GM23338 (cell line): Measurements from ENCODE around the gene SETD1B. TPM values are rescaled to one million over a fixed set of nuclear protein-coding genes. Genes with fewer than 3 reads are reported as not detected.

Experiments used
- ATAC-seq: fragments of 200-7000 bp; cut with Tn5 transposase; 3 replicates; pipeline ENCODE4 v1.9.1; 2020
- DNase-seq: peaks from one replicate; pipeline ENCODE4 v3.0.0-alpha.2; 2015; ENCODE audit warnings: low spot score
- H2AFZ ChIP-seq: fragments of 200-600 bp; sonication (generic); 2 replicates; pipeline ENCODE4 v1.8.0; 2016; ENCODE audit warnings: antibody characterized with exemption, mild to moderate bottlenecking, moderate library complexity
- H3F3A ChIP-seq: fragments of 200-600 bp; sonication (generic); replicated peaks from 2 replicates; pipeline ENCODE4 v1.8.0; 2017; ENCODE audit warnings: antibody characterized with exemption, mixed run types, low read depth
- H3K27ac ChIP-seq: fragments of 200-600 bp; sonication (generic); 2 replicates; pipeline ENCODE4 v1.6.1; 2016; ENCODE audit warnings: low read depth
- H3K27me3 ChIP-seq: fragments of 200-600 bp; sonication (generic); 2 replicates; pipeline ENCODE4 v1.8.0; 2016; ENCODE audit warnings: mild to moderate bottlenecking, mixed run types, moderate library complexity; ENCODE audit not compliant: insufficient read depth
- H3K36me3 ChIP-seq: fragments of 200-600 bp; sonication (generic); 2 replicates; pipeline ENCODE4 v1.8.0; 2016; ENCODE audit warnings: mild to moderate bottlenecking; ENCODE audit not compliant: insufficient read depth
- H3K4me1 ChIP-seq: fragments of 200-600 bp; sonication (generic); 2 replicates; pipeline ENCODE4 v1.8.0; 2016; ENCODE audit warnings: mild to moderate bottlenecking, moderate library complexity; ENCODE audit not compliant: insufficient read depth
- H3K4me2 ChIP-seq: fragments of 200-600 bp; sonication (generic); 2 replicates; pipeline ENCODE4 v1.7.1; 2017; ENCODE audit warnings: mixed run types
- H3K4me3 ChIP-seq: fragments of 200-600 bp; sonication (generic); 2 replicates; pipeline ENCODE4 v1.6.1; 2016; ENCODE audit warnings: mixed run types
- H3K79me2 ChIP-seq: fragments of 200-600 bp; sonication (generic); replicated peaks from 2 replicates; pipeline ENCODE4 v1.8.0; 2017; ENCODE audit warnings: mild to moderate bottlenecking; ENCODE audit not compliant: insufficient read depth
- H3K9me2 ChIP-seq: fragments of 200-600 bp; sonication (generic); 2 replicates; pipeline ENCODE4 v1.8.0; 2017; ENCODE audit not compliant: insufficient read depth
- H4K20me1 ChIP-seq: fragments of 200-600 bp; sonication (generic); replicated peaks from 2 replicates; pipeline ENCODE4 v1.8.0; 2017; ENCODE audit warnings: mild to moderate bottlenecking; ENCODE audit not compliant: insufficient read depth
- H3K27ac Mint-ChIP-seq: 2 replicates; pipeline ENCODE4 v1.8.0; 2020; ENCODE audit warnings: inconsistent platforms, mild to moderate bottlenecking, moderate library complexity, mixed read lengths
- H3K27me3 Mint-ChIP-seq: 3 replicates; pipeline ENCODE4 v1.8.0; 2022; ENCODE audit warnings: low read depth, mild to moderate bottlenecking, moderate library complexity, mixed read lengths, inconsistent platforms; ENCODE audit not compliant: insufficient read depth, poor library complexity
- H3K36me3 Mint-ChIP-seq: 3 replicates; pipeline ENCODE4 v1.8.0; 2021; ENCODE audit warnings: low read depth, mild to moderate bottlenecking, inconsistent platforms, moderate library complexity, mixed read lengths
- H3K4me1 Mint-ChIP-seq: 3 replicates; pipeline ENCODE4 v1.8.0; 2020; ENCODE audit warnings: mild to moderate bottlenecking, inconsistent platforms, mixed read lengths
- H3K4me3 Mint-ChIP-seq: 3 replicates; pipeline ENCODE4 v1.8.0; 2021; ENCODE audit warnings: moderate library complexity, mild to moderate bottlenecking, inconsistent platforms, mixed read lengths
- H3K9me3 Mint-ChIP-seq: 3 replicates; pipeline ENCODE4 v1.8.0; 2020; ENCODE audit warnings: moderate library complexity, mild to moderate bottlenecking, inconsistent platforms, mixed read lengths
- EZH2 ChIP-seq: fragments of 200-600 bp; sonication (generic); IDR thresholded peaks from one replicate; pipeline ENCODE4 v1.8.0; 2017; ENCODE audit warnings: antibody characterized with exemption, mild to moderate bottlenecking, low read depth; ENCODE audit not compliant: unreplicated experiment
- JUNB ChIP-seq: IDR thresholded peaks from one replicate; pipeline ENCODE4 v1.6.1; 2016; ENCODE audit warnings: antibody characterized with exemption; ENCODE audit not compliant: unreplicated experiment
- REST ChIP-seq: IDR thresholded peaks from one replicate; pipeline ENCODE4 v1.6.1; 2018; ENCODE audit warnings: antibody characterized with exemption; ENCODE audit not compliant: unreplicated experiment
- STAT1 ChIP-seq: IDR thresholded peaks from one replicate; pipeline ENCODE4 v1.6.1; 2016; ENCODE audit warnings: antibody characterized with exemption; ENCODE audit not compliant: unreplicated experiment
- ZNF114 ChIP-seq: fragments of 250-450 bp; sonication (Bioruptor Pico); IDR thresholded peaks from 2 replicates; pipeline ENCODE4 v1.5.0; 2020; ENCODE audit warnings: mild to moderate bottlenecking, moderate library complexity
- ZNF331 ChIP-seq: fragments of 250-450 bp; sonication (Bioruptor Pico); IDR thresholded peaks from 2 replicates; pipeline ENCODE4 v1.5.0; 2020; ENCODE audit warnings: low read depth, mild to moderate bottlenecking, moderate library complexity
- ZNF462 ChIP-seq: fragments of 250-450 bp; sonication (Bioruptor Pico); IDR thresholded peaks from 2 replicates; pipeline ENCODE4 v1.5.0; 2020; ENCODE audit warnings: mild to moderate bottlenecking, moderate library complexity
- polyA plus RNA-seq: library from polyadenylated mRNA; unstranded; fragments of >200 nt; fragmentation: Nextera tagmentation; extraction: Ambion mirVana; gene quantifications from 2 replicates; pipeline ENCODE4 v1.2.1, GENCODE V29; 2016
- total RNA-seq: library from RNA; depleted of rRNA; stranded (reverse); fragments of >200 nt; shearing (Covaris generic); gene quantifications from 2 replicates; pipeline ENCODE4 v1.2.3, GENCODE V29; 2014
- TF ChIP-seq, protein P1 (sequence below): IDR thresholded peaks from 2 replicates; pipeline ENCODE4 v1.6.1; 2016; ENCODE audit warnings: antibody characterized with exemption
- TF ChIP-seq, protein P2 (sequence below), 2 experiments: fragments of 200-600 bp in 1 of 2; sonication (generic) in 1 of 2; conservative IDR thresholded peaks; 2 replicates each; pipeline versions ENCODE4 v1.5.1 to v1.6.1; 2016 to 2017; ENCODE audit warnings: antibody characterized with exemption in 2 of 2, low read depth in 2 of 2, mild to moderate bottlenecking in 2 of 2, moderate library complexity in 1 of 2

SETD1B gene
- total and polyA plus RNA-seq, 2 experiments from 2014 or later = 3.1 to 8.7 TPM

DNA sequence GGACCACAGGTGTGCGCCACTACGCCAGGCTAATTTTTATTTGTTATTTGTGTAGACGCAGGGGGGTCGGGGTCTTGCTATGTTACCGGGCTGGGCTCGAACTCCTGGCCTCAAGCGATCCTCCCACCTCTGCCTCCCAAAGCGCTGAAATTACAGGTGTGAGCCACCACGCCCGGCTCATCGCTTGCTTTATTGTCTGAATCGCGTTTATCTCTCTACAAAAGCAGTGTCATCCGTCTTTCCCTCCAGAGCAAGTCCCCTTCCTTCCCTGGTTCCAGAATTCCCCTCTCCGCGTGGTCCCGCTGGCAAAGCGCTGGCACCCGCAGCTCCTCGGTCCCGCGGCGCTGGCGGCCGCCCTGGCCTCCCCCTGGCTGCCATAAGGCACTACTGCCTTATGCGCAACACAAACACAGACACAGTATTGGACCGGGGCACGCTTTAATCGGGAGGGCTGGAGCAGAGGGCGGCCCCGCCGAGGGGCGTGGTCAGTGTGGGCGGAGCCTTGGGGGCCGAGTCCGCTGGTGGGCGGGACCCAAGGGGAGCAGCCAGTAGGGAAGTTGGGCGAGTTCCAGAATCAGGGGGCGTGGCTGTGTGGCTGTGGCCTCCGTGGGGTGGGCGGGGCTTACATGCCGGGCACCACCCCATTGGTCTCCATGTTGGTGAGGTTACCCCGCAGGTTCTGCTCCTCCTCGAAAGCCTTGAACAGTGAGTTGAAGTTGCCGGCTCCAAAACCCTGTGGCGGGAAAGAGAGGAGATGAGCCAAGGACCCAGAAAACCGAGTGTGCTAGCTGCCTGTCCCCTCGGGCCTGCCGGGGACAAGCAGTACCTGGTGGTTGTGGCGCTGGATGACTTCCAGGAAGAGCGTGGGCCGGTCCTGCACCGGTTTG is 35.5 kb downstream of the SETD1B start (continued):
- TF ChIP-seq ZNF462 (CRISPR knock-in tag) = no peak
- no peak for TF ChIP-seq JUNB
- no peak for TF ChIP-seq STAT1

- Histone ChIP-seq H2AFZ (peak overlapping the region; percentile 92), H3K27ac (peak overlapping the region; percentile 86), H3K27me3 (no peaks in the 10 kb centered on the region), H3K4me3 (peak overlapping the region; percentile 68), H3F3A (peaks cover 7% of the 10 kb centered on the region; the same call in 1 of the 2 replicates), H3K4me2 (peak overlapping the region; percentile 82), H3K36me3 (no peaks in the 10 kb centered on the region), H3K9me2 (no peaks in the 10 kb centered on the region), H3K79me2 (no peaks in the 10 kb centered on the region), H4K20me1 (no peaks in the 10 kb centered on the region), H3K4me1 (peaks cover 9% of the 10 kb centered on the region; the same call in 1 of the 2 replicates)
- H3K4me3 Mint-ChIP-seq = peak overlapping the region; percentile 98
- TF ChIP-seq, protein P1, sequence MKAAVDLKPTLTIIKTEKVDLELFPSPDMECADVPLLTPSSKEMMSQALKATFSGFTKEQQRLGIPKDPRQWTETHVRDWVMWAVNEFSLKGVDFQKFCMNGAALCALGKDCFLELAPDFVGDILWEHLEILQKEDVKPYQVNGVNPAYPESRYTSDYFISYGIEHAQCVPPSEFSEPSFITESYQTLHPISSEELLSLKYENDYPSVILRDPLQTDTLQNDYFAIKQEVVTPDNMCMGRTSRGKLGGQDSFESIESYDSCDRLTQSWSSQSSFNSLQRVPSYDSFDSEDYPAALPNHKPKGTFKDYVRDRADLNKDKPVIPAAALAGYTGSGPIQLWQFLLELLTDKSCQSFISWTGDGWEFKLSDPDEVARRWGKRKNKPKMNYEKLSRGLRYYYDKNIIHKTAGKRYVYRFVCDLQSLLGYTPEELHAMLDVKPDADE = no peak
- TF ChIP-seq EZH2 (no peak), REST (no peak), STAT1 (no peak), ZNF114 (CRISPR knock-in tag) (no peak), ZNF331 (CRISPR knock-in tag) (no peak)
- TF ChIP-seq, protein P2, sequence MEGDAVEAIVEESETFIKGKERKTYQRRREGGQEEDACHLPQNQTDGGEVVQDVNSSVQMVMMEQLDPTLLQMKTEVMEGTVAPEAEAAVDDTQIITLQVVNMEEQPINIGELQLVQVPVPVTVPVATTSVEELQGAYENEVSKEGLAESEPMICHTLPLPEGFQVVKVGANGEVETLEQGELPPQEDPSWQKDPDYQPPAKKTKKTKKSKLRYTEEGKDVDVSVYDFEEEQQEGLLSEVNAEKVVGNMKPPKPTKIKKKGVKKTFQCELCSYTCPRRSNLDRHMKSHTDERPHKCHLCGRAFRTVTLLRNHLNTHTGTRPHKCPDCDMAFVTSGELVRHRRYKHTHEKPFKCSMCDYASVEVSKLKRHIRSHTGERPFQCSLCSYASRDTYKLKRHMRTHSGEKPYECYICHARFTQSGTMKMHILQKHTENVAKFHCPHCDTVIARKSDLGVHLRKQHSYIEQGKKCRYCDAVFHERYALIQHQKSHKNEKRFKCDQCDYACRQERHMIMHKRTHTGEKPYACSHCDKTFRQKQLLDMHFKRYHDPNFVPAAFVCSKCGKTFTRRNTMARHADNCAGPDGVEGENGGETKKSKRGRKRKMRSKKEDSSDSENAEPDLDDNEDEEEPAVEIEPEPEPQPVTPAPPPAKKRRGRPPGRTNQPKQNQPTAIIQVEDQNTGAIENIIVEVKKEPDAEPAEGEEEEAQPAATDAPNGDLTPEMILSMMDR (conservative IDR thresholded peaks at IDR 0.05; ENCODE audit: low read depth in 2 of 2) = no peak
- peaks cover 16% of the 10 kb centered on the region for H3K27me3 Mint-ChIP-seq
- DNase-seq (no peak), ATAC-seq (peak; percentile 5; the same call in 2 of the 3 replicates)
- H3K4me1 Mint-ChIP-seq = peaks cover 8% of the 10 kb centered on the region; the same call in 1 of the 3 replicates
- peak overlapping the region; percentile 95 for H3K27ac Mint-ChIP-seq
- no peaks in the 10 kb centered on the region; the same call in 2 of the 3 replicates for H3K36me3 Mint-ChIP-seq
- peaks cover 2% of the 10 kb centered on the region; the same call in 1 of the 3 replicates for H3K9me3 Mint-ChIP-seq
Measured at GRCh38 chr12:121839993-121840761, 36.4 kb downstream of the SETD1B start.
